HepG2 (cell line): ENCODE measurements around the gene UBE3D. TPM values are rescaled to one million over a fixed set of nuclear protein-coding genes. Genes with fewer than 3 reads are reported as not detected.

ENCODE experiments used
- ATAC-seq: fragments of 200-7000 bp; cut with Tn5 transposase; 3 replicates; pipeline ENCODE4 v1.9.1; 2020; ENCODE audit warnings: mild to moderate bottlenecking, moderate library complexity
- BruUV-seq: library from RNA; stranded (reverse); fragments of 400-500 nt; replicated peaks from 2 replicates; lab custom pipeline; 2021; lab: Mats Ljungman, UMichigan
- CTCF ChIA-PET: fragments of 300-600 bp; formaldehyde crosslinking; extraction: SDS; loops from one replicate; lab custom pipeline; 2021; ENCODE audit warnings: low total read pairs, inconsistent platforms, low intra/inter-chr PET ratio; lab: Yijun Ruan, JAX
- POLR2A ChIA-PET: fragments of 350-600 bp; sonication (Branson Sonifier 250); formaldehyde crosslinking; loops from one replicate; lab custom pipeline; 2020; ENCODE audit warnings: antibody characterized with exemption, inconsistent platforms; lab: Yijun Ruan, JAX
- DNase-seq: peaks from one replicate; pipeline ENCODE4 v3.0.0-alpha.2; 2015; ENCODE audit warnings: low spot score
- FAIRE-seq: peaks from 3 replicates; lab custom pipeline; 2011; peaks lifted over from hg19 to GRCh38; lab: Jason Lieb, UNC
- H2AFZ ChIP-seq: one replicate; pipeline ENCODE4 v1.6.1; 2011; ENCODE audit warnings: low read length, inconsistent platforms
- H3K27ac ChIP-seq: fragments of 300-600 bp; 3 replicates; pipeline ENCODE4 v1.8.0; 2011; ENCODE audit warnings: mixed run types, mild to moderate bottlenecking, mixed read lengths, low read length, inconsistent platforms; ENCODE audit not compliant: insufficient read depth; ENCODE audit errors: extremely low read length
- H3K27me3 ChIP-seq, 2 experiments: fragments of 200-600 bp in 1 of 2; 2 replicates in 1 of 2; 3 replicates in 1 of 2; pipeline versions ENCODE4 v1.6.0 to v1.8.0; 2011; ENCODE audit warnings: low read length in 2 of 2, mild to moderate bottlenecking in 2 of 2, moderate library complexity in 2 of 2, inconsistent platforms in 1 of 2; ENCODE audit not compliant: insufficient read depth in 2 of 2, control insufficient read depth in 1 of 2
- H3K36me3 ChIP-seq, 2 experiments: fragments of 200-600 bp in 1 of 2; replicated peaks in 1 of 2; 2 replicates in 1 of 2; 3 replicates in 1 of 2; pipeline versions ENCODE4 v1.5.1 to v1.8.0; 2011; ENCODE audit warnings: low read length in 2 of 2, inconsistent platforms in 1 of 2; ENCODE audit not compliant: insufficient read depth in 2 of 2, control insufficient read depth in 1 of 2
- H3K4me1 ChIP-seq: 2 replicates; pipeline ENCODE4 v1.5.1; 2012; ENCODE audit warnings: low read length, inconsistent platforms; ENCODE audit not compliant: insufficient read depth
- H3K4me2 ChIP-seq: 2 replicates; pipeline ENCODE4 v1.6.0; 2011; ENCODE audit warnings: low read depth, low read length, inconsistent platforms
- H3K4me3 ChIP-seq, 3 experiments: fragments of 200-600 bp in 1 of 3; sonication (generic), shearing (Covaris generic) in 1 of 3; replicated peaks in 1 of 3; 2 replicates each; pipeline ENCODE4 v1.5.1; 2011 to 2016; ENCODE audit warnings: low read length in 3 of 3, inconsistent platforms in 2 of 3, low read depth in 2 of 3, mild to moderate bottlenecking in 2 of 3, control low read depth in 1 of 3, mixed read lengths in 1 of 3; ENCODE audit not compliant: insufficient read depth in 1 of 3
- H3K79me2 ChIP-seq: one replicate; pipeline ENCODE4 v1.6.1; 2011; ENCODE audit warnings: low read length, inconsistent platforms; ENCODE audit not compliant: insufficient read depth
- H3K9ac ChIP-seq: 2 replicates; pipeline ENCODE4 v1.6.0; 2011; ENCODE audit warnings: mild to moderate bottlenecking, low read depth, low read length, inconsistent platforms; ENCODE audit not compliant: insufficient read depth
- H3K9me3 ChIP-seq: 2 replicates; pipeline ENCODE4 v1.5.1; 2012; ENCODE audit warnings: mild to moderate bottlenecking, low read length
- H4K20me1 ChIP-seq: 2 replicates; pipeline ENCODE4 v1.6.0; 2011; ENCODE audit warnings: inconsistent platforms, mild to moderate bottlenecking, low read length, moderate library complexity; ENCODE audit not compliant: insufficient read depth
- GABPB1 ChIP-seq: IDR thresholded peaks from 2 replicates; pipeline ENCODE4 v1.6.1; 2016; ENCODE audit warnings: mild to moderate bottlenecking, missing genetic modification reagents, moderate library complexity, missing compliant biosample characterization
- GTF3A ChIP-seq: sonication (generic); formaldehyde crosslinking; conservative IDR thresholded peaks from 2 replicates; pipeline ENCODE4 v1.4.0; 2020; ENCODE audit warnings: mild to moderate bottlenecking, missing genetic modification reagents
- HDAC6 ChIP-seq: fragments of 200-600 bp; sonication (generic); IDR thresholded peaks from 2 replicates; pipeline ENCODE4 v1.7.0; 2017; ENCODE audit warnings: mild to moderate bottlenecking, antibody characterized with exemption, low read length, low read depth
- KLF6 ChIP-seq: IDR thresholded peaks from 2 replicates; pipeline ENCODE4 v1.8.0; 2016; ENCODE audit warnings: missing biosample characterization, missing genetic modification reagents
- NR2C2 ChIP-seq: sonication (generic); formaldehyde crosslinking; IDR thresholded peaks from 2 replicates; pipeline ENCODE4 v1.4.0; 2020; ENCODE audit warnings: missing genetic modification reagents, mild to moderate bottlenecking, moderate library complexity, borderline replicate concordance
- PRPF4 ChIP-seq: fragments of 200-400 bp; formaldehyde crosslinking; IDR thresholded peaks from 2 replicates; pipeline ENCODE4 v1.6.1; 2016; ENCODE audit warnings: low read length, low read depth; ENCODE audit not compliant: poor library complexity, severe bottlenecking
- SMC3 ChIP-seq: IDR thresholded peaks from 2 replicates; pipeline ENCODE4 v1.6.1; 2011; ENCODE audit warnings: low read length, improper control_type of control experiment
- SP2 ChIP-seq: sonication (generic); formaldehyde crosslinking; IDR thresholded peaks from 2 replicates; pipeline ENCODE4 v1.5.1; 2020; ENCODE audit warnings: mild to moderate bottlenecking, missing genetic modification reagents
- SP4 ChIP-seq: sonication (generic); formaldehyde crosslinking; IDR thresholded peaks from 2 replicates; pipeline ENCODE4 v1.8.1; 2023; ENCODE audit warnings: mild to moderate bottlenecking, missing genetic modification reagents
- ZBTB1 ChIP-seq: sonication (generic); formaldehyde crosslinking; IDR thresholded peaks from 2 replicates; pipeline ENCODE4 v1.4.0; 2020; ENCODE audit warnings: missing genetic modification reagents, borderline replicate concordance
- ZC3H13 ChIP-seq: sonication (generic); formaldehyde crosslinking; IDR thresholded peaks from 2 replicates; pipeline ENCODE4 v1.8.1; 2023; ENCODE audit warnings: mild to moderate bottlenecking, missing genetic modification reagents, moderate library complexity
- ZNF451 ChIP-seq: sonication (generic); formaldehyde crosslinking; IDR thresholded peaks from 2 replicates; pipeline ENCODE4 v1.5.0; 2020; ENCODE audit warnings: mild to moderate bottlenecking, missing genetic modification reagents
- ZNF709 ChIP-seq: sonication (generic); formaldehyde crosslinking; IDR thresholded peaks from 2 replicates; pipeline ENCODE4 v1.5.0; 2020; ENCODE audit warnings: mild to moderate bottlenecking, missing genetic modification reagents
- ZNF776 ChIP-seq: sonication (generic); formaldehyde crosslinking; IDR thresholded peaks from 2 replicates; pipeline ENCODE4 v1.4.0; 2020; ENCODE audit warnings: mild to moderate bottlenecking, missing genetic modification reagents
- WGBS: methylation state at CpG from one replicate; pipeline ENCODE4 v1.1.6; 2017; ENCODE audit warnings: low lambda C conversion rate; 5-methylcytosine and 5-hydroxymethylcytosine counted together
- in situ Hi-C: cut with HindIII; loops from 2 replicates; pipeline ENCODE4 v1.10.0; 2017; ENCODE audit warnings: low pct_unique_long_range_greater_than_20kb; ENCODE audit not compliant: extremely low pct_ligation_motif_present
- intact Hi-C: fragments of 100-400 bp; cut with micrococcal nuclease; formaldehyde crosslinking; loops from one replicate; pipeline ENCODE4 v1.10.0; 2022; ENCODE audit not compliant: unreplicated experiment
- polyA plus RNA-seq, 8 experiments: library from polyadenylated mRNA; depleted of rRNA in 3 of 8; stranded (reverse) in 7 of 8; unstranded in 1 of 8; fragments of >200 nt; fragmentation: Illumina TruSeq in 4 of 8; extraction: Trizol in 4 of 8; gene quantifications; 2 replicates each; pipeline versions ENCODE4 v1.2.1 to v1.2.3, GENCODE V29; 2011 to 2016; ENCODE audit warnings: low read depth in 4 of 8, missing spikeins in 1 of 8, mixed read lengths in 1 of 8; ENCODE audit not compliant: insufficient read depth in 1 of 8
- total RNA-seq, 5 experiments: library from RNA; depleted of rRNA; stranded (reverse); fragments of >200 nt; fragmentation: Illumina TruSeq; extraction: Trizol; gene quantifications; 2 replicates each; pipeline ENCODE4 v1.2.3, GENCODE V29; 2016; ENCODE audit warnings: low read depth in 1 of 5
- TF ChIP-seq, protein P1 (sequence below): sonication (generic); formaldehyde crosslinking; IDR thresholded peaks from 2 replicates; pipeline ENCODE4 v1.5.1; 2020; ENCODE audit warnings: missing genetic modification reagents, mild to moderate bottlenecking, borderline replicate concordance
- TF ChIP-seq, protein P2 (sequence below): IDR thresholded peaks from 2 replicates; pipeline ENCODE4 v1.6.1; 2016; ENCODE audit warnings: mild to moderate bottlenecking
- TF ChIP-seq, protein P3 (sequence below): sonication (generic); formaldehyde crosslinking; IDR thresholded peaks from 2 replicates; pipeline ENCODE4 v1.5.0; 2020; ENCODE audit warnings: mild to moderate bottlenecking, low read depth, missing genetic modification reagents, borderline replicate concordance

UBE3D gene
- total and polyA plus RNA-seq, 2 of the 13 experiments (the other 11 are each of a cell fraction or from before 2014, with no cell fraction given): 5.1 to 11.4 TPM

DNA sequence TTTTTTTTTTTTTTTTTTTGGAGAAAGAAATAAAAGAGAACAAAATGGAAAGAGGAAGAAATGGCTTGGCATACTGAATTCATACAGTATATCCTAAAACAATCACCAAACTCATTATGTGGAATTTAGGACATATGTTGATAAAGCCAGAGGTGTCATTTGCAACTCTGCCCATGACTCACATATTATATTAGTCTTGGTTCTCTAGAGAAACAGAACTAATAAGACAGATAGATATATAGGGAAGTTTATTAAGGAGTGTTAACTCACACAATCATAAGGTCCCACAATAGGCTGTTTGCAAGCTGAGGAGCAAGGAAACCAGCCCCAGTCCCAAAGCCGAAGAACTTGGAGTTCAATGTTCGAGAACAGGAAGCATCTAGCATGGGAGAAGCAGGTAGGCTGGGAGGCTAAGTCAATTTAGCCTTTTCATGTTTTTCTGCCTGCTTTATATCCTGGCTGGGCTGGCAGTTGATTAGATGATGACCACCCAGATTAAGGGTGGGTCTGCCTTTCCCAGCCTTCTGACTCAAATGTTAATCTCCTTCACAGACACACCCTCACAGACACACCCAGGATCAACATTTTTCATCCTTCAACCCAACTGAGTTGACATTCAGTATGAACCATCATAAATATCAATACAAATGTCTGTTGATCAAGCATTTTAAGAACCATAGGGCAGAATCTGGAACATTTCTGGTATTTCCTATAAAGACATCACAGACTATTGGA lies 102.3 kb downstream of the UBE3D start (continued):
- no peak for TF ChIP-seq ZNF776 (CRISPR knock-in tag)
- TF ChIP-seq, protein P1, sequence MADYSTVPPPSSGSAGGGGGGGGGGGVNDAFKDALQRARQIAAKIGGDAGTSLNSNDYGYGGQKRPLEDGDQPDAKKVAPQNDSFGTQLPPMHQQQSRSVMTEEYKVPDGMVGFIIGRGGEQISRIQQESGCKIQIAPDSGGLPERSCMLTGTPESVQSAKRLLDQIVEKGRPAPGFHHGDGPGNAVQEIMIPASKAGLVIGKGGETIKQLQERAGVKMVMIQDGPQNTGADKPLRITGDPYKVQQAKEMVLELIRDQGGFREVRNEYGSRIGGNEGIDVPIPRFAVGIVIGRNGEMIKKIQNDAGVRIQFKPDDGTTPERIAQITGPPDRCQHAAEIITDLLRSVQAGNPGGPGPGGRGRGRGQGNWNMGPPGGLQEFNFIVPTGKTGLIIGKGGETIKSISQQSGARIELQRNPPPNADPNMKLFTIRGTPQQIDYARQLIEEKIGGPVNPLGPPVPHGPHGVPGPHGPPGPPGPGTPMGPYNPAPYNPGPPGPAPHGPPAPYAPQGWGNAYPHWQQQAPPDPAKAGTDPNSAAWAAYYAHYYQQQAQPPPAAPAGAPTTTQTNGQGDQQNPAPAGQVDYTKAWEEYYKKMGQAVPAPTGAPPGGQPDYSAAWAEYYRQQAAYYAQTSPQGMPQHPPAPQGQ: no peak
- TF ChIP-seq NR2C2 (CRISPR knock-in tag): no peak
- no peak for TF ChIP-seq ZNF709
- TF ChIP-seq, protein P2, sequence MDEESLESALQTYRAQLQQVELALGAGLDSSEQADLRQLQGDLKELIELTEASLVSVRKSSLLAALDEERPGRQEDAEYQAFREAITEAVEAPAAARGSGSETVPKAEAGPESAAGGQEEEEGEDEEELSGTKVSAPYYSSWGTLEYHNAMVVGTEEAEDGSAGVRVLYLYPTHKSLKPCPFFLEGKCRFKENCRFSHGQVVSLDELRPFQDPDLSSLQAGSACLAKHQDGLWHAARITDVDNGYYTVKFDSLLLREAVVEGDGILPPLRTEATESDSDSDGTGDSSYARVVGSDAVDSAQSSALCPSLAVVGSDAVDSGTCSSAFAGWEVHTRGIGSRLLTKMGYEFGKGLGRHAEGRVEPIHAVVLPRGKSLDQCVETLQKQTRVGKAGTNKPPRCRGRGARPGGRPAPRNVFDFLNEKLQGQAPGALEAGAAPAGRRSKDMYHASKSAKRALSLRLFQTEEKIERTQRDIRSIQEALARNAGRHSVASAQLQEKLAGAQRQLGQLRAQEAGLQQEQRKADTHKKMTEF (CRISPR knock-in tag): no peak
- no peak for TF ChIP-seq ZC3H13

DNA sequence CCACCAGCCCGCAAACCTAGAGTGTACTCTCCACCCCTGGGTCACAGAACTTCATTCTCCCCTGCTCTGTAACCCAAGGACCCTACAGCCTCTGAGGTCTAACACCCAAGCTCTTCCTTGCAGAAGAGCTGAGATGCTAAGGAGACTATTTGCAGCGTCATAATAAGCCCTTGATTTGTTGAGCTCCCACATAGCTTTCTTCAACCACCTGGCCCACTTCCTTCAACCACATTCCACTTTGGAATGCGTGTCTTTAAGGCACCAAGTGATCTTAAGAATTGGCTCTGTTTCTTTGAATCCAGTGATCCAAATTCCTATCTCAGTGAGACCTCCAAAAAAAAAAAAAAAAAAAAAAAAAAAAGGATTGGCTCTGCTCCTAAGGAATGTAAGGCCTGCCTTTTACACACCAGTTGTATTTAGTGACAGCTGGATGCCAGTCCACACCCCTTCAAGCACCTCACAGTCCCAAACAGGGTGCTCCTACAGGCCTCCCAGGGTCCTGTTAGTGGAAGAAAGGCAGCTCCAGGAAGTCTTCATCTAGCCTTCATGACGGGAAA lies 106.2 kb downstream of the UBE3D start:
- intact Hi-C loops (no loop called here), in situ Hi-C loops (no loop called here)
- Histone ChIP-seq H3K4me2 (no peak overlapping the region), H3K9ac (no peak overlapping the region), H3K36me3 (peaks cover 0 to 3% of the 10 kb centered on the region in 2 experiments; a peak in 3 of 5 replicates), H3K79me2 (no peaks in the 10 kb centered on the region), H2AFZ (no peak overlapping the region), H4K20me1 (no peaks in the 10 kb centered on the region), H3K27ac (no peak overlapping the region), H3K9me3 (no peaks in the 10 kb centered on the region), H3K4me3 (no peak overlapping the region), H3K4me1 (no peaks in the 10 kb centered on the region), H3K27me3 (no peaks in the 10 kb centered on the region)
- CTCF ChIA-PET: no interaction called here
- no peak for FAIRE-seq
- no peak for DNase-seq
- no peak for TF ChIP-seq ZNF451 (CRISPR knock-in tag)
- no peak for TF ChIP-seq GABPB1 (CRISPR knock-in tag)
- no peak for TF ChIP-seq SP2 (CRISPR knock-in tag)
- TF ChIP-seq KLF6 (CRISPR knock-in tag): no peak
- TF ChIP-seq GTF3A: no peak
- no peak for TF ChIP-seq HDAC6
- no peak for TF ChIP-seq SP4 (CRISPR knock-in tag)
- no peak for TF ChIP-seq PRPF4
- TF ChIP-seq SMC3: no peak
- no peak for TF ChIP-seq ZBTB1 (CRISPR knock-in tag)
- TF ChIP-seq, protein P3, sequence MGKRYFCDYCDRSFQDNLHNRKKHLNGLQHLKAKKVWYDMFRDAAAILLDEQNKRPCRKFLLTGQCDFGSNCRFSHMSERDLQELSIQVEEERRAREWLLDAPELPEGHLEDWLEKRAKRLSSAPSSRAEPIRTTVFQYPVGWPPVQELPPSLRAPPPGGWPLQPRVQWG (CRISPR knock-in tag): no peak
- BruUV-seq: no TSS peak
- 98% methylated on average over 4 of the region's 4 CpGs for WGBS
- ATAC-seq: no peak
- POLR2A ChIA-PET: no interaction called here
